ENCODE data around the gene EXOC3L4.
"Not testable (repeated sequence)": the region's sequence is repeated elsewhere in the genome, so short reads cannot be mapped to it uniquely, and the experiment has no call there.

EXOC3L4 gene

DNA sequence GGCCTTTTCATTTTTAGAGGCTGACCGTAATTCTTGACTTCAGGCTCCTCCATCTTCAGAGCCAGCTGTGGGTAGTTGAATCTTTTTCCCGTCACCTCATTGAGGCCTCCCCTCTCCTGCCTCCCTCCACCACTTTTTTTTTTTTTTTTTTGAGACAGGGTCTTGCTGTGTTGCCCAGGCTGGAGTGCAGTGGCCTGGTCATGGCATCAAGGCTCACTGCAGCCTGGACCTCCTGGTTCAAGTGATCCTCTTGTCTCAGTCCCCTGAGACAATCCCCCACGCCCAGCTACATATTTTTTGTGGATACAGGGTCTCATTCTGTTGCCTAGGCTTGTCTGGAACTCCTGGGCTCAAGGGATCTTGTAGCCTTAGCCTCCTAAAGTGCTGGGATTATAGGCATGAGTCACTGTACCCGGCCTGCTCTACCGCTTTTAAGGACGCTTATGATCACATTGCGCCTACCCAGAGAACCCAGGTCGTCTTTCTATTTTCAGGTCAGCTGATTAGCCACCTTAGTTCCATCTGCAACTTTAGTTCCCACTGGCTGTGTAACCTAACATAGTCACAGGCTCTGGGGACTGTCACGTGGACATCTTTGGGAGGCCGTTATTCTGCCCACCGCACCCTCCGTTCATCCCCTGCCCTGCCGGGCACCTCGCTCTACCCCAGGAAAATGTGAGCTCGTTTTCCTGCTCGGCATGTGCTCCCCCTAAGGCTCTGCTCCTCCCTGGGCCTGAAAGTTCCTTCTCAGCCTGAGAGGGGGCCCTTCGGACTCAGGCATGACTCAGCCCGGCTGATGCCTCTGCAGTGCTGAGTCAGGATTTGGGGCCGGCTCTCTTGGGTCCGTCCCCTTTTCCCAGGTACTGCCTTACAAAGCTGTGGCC is 42.1 kb downstream of the EXOC3L4 start:
- no peak for DNase-seq

DNA sequence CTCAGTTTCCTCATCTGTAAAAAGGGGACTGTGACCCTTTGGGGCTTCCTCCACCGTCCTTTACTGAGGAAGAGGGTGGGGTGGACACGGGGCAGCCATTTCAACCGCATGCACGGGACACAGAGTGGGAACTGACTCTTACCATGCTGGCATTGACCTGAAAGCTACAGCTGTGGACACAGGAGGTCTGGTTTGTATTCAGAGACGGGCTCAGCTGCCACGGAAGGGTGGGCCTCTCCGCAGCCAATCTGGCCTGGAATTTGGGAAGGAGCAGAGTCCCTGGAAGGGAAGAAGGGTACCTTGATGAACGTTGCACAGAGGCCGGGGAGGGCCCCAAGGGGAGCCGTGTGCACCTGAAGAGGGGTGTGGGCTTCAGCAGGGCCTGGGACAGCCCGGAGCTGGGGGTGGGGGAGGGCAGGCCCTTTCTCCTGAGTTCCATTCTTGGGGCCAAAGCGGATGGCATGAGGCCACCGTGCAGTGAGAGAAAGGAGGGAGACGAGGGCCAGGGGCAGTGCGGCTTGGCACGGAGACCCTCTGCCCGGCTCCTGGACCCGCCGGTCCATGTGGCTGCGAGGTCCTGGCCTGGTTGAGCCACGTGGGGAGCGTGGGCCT is 43.3 kb downstream of the EXOC3L4 start:
- DNase-seq = no peak

DNA sequence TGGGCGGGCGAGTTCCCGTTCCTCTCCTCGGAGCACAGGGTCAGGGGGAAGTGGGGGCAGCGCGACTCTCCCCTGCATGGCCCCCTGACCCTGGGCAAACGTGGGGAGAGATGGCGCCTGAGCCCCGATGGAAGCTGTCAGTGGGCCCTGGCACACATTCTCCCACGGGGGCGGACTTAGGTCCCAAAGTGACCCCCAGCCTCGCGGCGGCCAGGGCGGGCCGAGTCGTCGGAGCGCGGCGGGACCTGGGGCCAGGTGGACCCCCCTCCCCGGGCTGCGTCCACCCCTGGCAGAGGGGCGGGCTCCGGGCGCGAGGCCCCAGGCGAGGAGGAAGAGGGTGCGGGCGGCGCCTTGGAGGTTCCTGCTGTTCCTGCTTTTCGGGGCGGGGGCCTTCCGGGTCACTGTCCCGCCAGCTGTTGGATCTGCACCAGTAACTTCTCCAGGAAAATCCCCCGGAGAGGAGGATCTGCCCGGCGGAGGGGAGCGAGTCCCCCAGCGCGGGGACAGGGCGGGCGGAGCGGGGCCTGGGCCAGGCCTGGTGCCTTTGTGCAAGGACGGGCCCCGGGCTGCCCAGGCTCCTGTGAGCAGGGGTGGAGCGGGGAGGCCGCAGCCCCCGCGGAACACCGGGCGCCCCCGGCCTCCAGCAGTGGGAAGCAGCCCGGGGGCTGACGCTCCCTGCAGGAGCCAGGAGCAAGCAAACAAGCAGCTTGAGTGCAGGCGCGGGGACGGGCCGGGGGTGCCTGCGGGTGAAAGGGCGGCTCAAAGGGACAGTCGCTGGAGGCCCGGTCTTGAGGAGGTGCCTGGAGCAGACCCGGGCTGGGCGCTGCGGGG is 44.0 kb downstream of the EXOC3L4 start:
- DNase-seq = no peak

GRCh38 chr14:103139132-103140025 is 44.9 kb downstream of the EXOC3L4 start:
- DNase-seq = no peak

DNA sequence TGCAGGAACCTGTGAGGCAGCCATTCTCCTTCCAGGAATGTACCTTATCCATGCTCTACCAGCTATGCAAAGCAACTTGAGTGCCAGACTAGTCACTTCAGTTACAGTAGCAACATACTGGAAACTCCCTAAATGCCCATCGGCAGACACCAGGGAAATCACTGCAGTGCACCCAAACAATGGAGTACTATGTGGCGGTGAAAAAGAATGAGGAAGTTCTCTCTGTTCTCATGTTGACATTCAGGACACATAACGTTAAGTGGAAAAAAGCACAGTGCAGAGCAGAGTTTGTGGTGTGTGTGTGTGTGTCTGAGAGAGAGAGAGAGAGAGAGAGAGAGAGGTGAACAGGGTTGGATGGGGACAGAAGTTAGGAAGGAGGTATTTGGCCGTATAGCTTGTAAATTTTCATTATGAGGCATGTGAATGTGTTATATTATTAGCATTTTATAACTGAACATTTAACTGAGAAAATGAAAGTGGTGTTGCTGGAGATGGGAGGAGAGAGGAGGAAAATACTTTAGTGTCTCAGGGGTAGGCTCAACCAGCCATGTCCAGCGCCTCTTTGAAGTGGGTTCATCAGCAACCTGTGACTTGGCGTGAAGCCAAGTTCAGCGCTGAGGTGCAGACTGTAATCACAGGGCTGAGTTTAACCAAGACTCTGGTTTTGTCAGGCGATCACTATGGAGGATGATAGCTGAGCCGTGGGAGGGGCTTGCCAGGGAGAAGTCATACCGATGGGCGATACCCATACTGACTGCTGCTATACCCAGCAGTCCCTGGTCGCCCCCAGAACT is 46.0 kb downstream of the EXOC3L4 start:
- DNase-seq = peak; percentile 87 to 89

- DNase-seq = peak; percentile 46 to 66
These were observed 46.7 kb downstream of the EXOC3L4 start for GRCh38 chr14:103141117-103141796.

DNA sequence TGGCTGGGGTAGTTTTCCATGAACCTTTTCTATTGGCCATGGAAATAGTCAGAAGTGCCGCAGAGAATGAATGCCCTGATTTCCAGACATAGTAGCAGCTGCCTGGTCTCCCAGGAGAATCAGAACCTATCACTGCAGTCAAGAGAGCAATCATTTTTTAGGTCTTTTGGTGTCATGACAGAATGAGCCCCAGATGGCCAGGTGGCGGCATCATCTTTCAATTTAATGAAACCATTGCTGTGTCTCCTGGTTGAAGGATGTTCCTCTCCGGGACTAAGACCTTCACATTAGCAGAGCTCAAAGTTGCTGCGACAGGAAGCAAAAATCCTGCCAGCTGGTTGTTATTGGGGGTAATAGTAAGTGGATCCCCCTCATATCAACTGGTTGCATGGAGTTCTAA is 47.5 kb downstream of the EXOC3L4 start:
- peak; percentile 63 to 72 for DNase-seq

GRCh38 chr14:103142721-103143302 is 48.3 kb downstream of the EXOC3L4 start:
- DNase-seq = no peak

GRCh38 chr14:103143506-103143905 is 49.0 kb downstream of the EXOC3L4 start:
- DNase-seq = no peak

DNA sequence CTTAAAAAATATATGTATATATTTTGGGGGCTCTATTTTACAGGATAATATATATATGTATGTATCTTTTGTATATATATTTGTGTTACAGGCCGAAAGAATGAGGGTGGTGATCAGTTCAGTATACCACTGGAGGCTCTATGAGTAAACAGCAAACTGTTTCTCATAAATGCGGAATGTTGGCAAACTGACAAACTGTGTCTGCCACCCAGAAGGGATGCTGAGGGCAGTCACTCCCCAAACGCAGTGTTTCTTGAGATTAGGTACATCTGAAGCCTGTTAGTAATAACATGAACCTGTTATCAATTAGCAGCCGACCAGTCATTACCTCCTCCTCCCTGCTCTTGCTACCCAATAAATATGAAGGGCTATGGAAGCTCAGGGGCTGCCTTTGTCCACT is 49.6 kb downstream of the EXOC3L4 start:
- no peak for DNase-seq

GRCh38 chr14:103146141-103146709 is 51.7 kb downstream of the EXOC3L4 start:
- DNase-seq = no peak

GRCh38 chr14:103149351-103150237 is 55.1 kb downstream of the EXOC3L4 start:
- DNase-seq = no peak

DNA sequence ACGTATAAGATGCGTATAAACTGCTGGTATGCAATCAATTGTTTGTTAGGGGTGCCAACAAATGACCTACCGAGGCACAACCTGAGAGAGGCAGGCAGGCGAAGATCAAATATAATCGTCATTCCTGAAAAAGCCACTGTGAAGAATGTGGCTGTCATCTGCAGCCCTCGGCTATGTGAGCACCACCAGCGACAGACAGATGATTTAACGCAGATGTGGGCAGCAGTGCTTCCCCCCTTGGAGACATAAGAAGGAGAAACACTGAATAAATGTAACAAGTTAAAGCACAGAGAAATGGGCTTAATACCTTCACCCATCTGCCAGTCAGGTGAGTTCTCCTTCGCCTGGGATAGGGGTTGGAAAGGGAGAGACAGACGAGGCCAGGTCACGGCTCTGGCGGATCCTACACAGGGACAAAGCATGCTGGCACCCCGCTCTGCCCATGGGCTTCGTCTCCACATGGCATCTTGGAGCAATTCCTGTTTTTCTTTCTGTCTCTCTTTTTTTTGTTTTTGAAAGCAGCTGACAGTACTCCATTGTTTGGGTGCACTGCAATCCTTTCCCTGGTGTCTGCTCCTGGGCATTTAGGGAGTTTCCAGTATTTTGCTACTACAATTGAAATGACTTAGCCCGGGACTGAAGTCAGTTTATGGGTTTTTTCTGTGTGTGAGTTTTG is 56.9 kb downstream of the EXOC3L4 start:
- DNase-seq = no peak

GRCh38 chr14:103155010-103155409 is 60.5 kb downstream of the EXOC3L4 start:
- no peak for DNase-seq

DNA sequence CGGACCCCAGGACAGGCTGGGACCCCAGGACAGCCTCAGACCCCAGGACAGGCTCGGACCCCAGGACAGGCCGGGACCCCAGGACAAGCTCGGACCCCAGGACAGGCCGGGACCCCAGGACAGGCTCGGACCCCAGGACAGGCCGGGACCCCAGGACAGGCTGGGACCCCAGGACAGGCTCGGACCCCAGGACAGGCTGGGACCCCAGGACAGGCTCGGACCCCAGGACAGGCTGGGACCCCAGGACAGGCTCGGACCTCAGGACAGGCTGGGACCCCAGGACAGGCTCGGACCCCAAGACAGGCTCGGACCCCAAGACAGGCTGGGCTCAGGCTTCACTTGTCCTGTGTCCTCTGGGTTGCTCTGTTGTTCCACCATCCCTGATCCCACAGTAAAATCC is 60.9 kb downstream of the EXOC3L4 start:
- not testable (repeated sequence) for DNase-seq

- DNase-seq = no peak
These were observed 61.4 kb downstream of the EXOC3L4 start for GRCh38 chr14:103155826-103156394.

GRCh38 chr14:103156651-103157378 is 62.3 kb downstream of the EXOC3L4 start:
- DNase-seq = no peak
